CD4-positive, CD25-positive, alpha-beta regulatory T cell (primary cell): ENCODE measurements around the gene PKNOX2. TPM values are rescaled to one million over a fixed set of nuclear protein-coding genes. Genes with fewer than 3 reads are reported as not detected.

Experiments
- ATAC-seq, 2 donors: fragments of 150-1000 bp; cut with Tn5 transposase; one replicate each; pipeline ENCODE4 v1.10.0; 2021; ENCODE audit warnings: low read depth in 2 of 2, moderate number of reproducible peaks in 2 of 2, moderate library complexity in 1 of 2
- DNase-seq, 3 donors: peaks; one replicate each; pipeline versions ENCODE4 v3.0.0 to v3.0.0-alpha.2; 2012 to 2022; ENCODE audit warnings: mixed read lengths in 1 of 3
- H3K27ac ChIP-seq: one replicate; pipeline ENCODE4 v1.7.0; 2013; ENCODE audit warnings: mild to moderate bottlenecking, low read length; ENCODE audit not compliant: insufficient read depth, poor library complexity, severe bottlenecking
- H3K27me3 ChIP-seq: one replicate; pipeline ENCODE4 v1.7.0; 2013; ENCODE audit warnings: low read length; ENCODE audit not compliant: control insufficient read depth, insufficient read depth
- H3K36me3 ChIP-seq: one replicate; pipeline ENCODE4 v1.7.0; 2013; ENCODE audit warnings: mild to moderate bottlenecking, low read length, moderate library complexity; ENCODE audit not compliant: control insufficient read depth, insufficient read depth
- H3K4me1 ChIP-seq: 2 replicates; pipeline ENCODE4 v1.7.0; 2013; ENCODE audit warnings: mild to moderate bottlenecking, low read length; ENCODE audit not compliant: insufficient read depth, control insufficient read depth, poor library complexity, severe bottlenecking
- H3K4me3 ChIP-seq: one replicate; pipeline ENCODE4 v1.7.0; 2013; ENCODE audit warnings: low read depth, mild to moderate bottlenecking, low read length, moderate library complexity
- H3K9me3 ChIP-seq, 2 experiments: 1 replicate in 1 of 2; 2 replicates in 1 of 2; pipeline ENCODE4 v1.7.0; 2013; ENCODE audit warnings: low read length in 2 of 2, mild to moderate bottlenecking in 1 of 2, moderate library complexity in 1 of 2; ENCODE audit not compliant: control insufficient read depth in 2 of 2
- H3K27ac Mint-ChIP-seq, 3 donors: one replicate each; pipeline ENCODE4 v1.8.0; 2020 to 2022; ENCODE audit warnings: mild to moderate bottlenecking in 3 of 3, mixed read lengths in 3 of 3, moderate library complexity in 2 of 3
- H3K27me3 Mint-ChIP-seq: one replicate; pipeline ENCODE4 v1.8.0; 2022; ENCODE audit warnings: mild to moderate bottlenecking, mixed read lengths
- H3K36me3 Mint-ChIP-seq: one replicate; pipeline ENCODE4 v1.8.0; 2020; ENCODE audit warnings: mixed read lengths
- H3K4me1 Mint-ChIP-seq, 4 donors: one replicate each; pipeline ENCODE4 v1.8.0; 2020 to 2022; ENCODE audit warnings: mixed read lengths in 4 of 4, mild to moderate bottlenecking in 1 of 4
- H3K4me3 Mint-ChIP-seq, 4 donors: one replicate each; pipeline ENCODE4 v1.8.0; 2020 to 2022; ENCODE audit warnings: mild to moderate bottlenecking in 4 of 4, mixed read lengths in 4 of 4, moderate library complexity in 3 of 4
- H3K9me3 Mint-ChIP-seq, 7 donors: one replicate each; pipeline ENCODE4 v1.8.0; 2020 to 2022; ENCODE audit warnings: mixed read lengths in 7 of 7, mild to moderate bottlenecking in 3 of 7, moderate library complexity in 2 of 7
- polyA plus RNA-seq, 4 donors: library from polyadenylated mRNA; unstranded; fragments of 300-500 nt; fragmentation: Illumina TruSeq; gene quantifications; one replicate each; pipeline ENCODE4 v1.2.3, GENCODE V29; 2021
- total RNA-seq: library from RNA; stranded (reverse); gene quantifications from one replicate; pipeline ENCODE4 v1.2.3, GENCODE V29; 2022

The PKNOX2 gene
- not detected for total RNA-seq
- polyA plus RNA-seq, result not detected

GRCh38 chr11:125164422-125165110, at the start of gene PKNOX2:
Gene PKNOX2, plus strand, starts transcription at chr11:125164751. Its CDS starts 186,555 bp downstream, at chr11:125351306.
- Mint-ChIP-seq H3K36me3 (no peaks in the 10 kb centered on the region), H3K4me1 (peaks cover 0 to 21% (median 12%) of the 10 kb centered on the region in 4 donors), H3K27me3 (peaks cover 87% of the 10 kb centered on the region), H3K4me3 (peak within 1 kb of the TSS; percentile 88 to 96 (median 92)), H3K27ac (no peak within 1 kb of the TSS), H3K9me3 (peaks cover 0 to 5% (median 0%) of the 10 kb centered on the region in 7 donors)
- H3K27ac ChIP-seq, result no peak within 1 kb of the TSS
- ATAC-seq (peak; percentile 55 to 87), DNase-seq (peak; percentile 26 to 50 (median 46))
- H3K27me3 ChIP-seq, result peaks cover 37% of the 10 kb centered on the region
- H3K4me3 ChIP-seq, result no peak within 1 kb of the TSS
- no peaks in the 10 kb centered on the region for H3K36me3 ChIP-seq
- no peaks in the 10 kb centered on the region for H3K9me3 ChIP-seq
- peaks cover 22% of the 10 kb centered on the region for H3K4me1 ChIP-seq

GRCh38 chr11:125117429-125117828, 47.1 kb upstream of the PKNOX2 start:
- peaks cover 58% of the 10 kb centered on the region for H3K27me3 Mint-ChIP-seq
- Histone ChIP-seq H3K36me3 (no peaks in the 10 kb centered on the region), H3K9me3 (no peaks in the 10 kb centered on the region), H3K4me3 (no peak overlapping the region), H3K27ac (no peak overlapping the region), H3K27me3 (peaks cover 27% of the 10 kb centered on the region), H3K4me1 (no peaks in the 10 kb centered on the region)
- no peak overlapping the region for H3K4me3 Mint-ChIP-seq
- peaks cover 0 to 3% (median 0%) of the 10 kb centered on the region in 7 donors for H3K9me3 Mint-ChIP-seq
- H3K36me3 Mint-ChIP-seq, result no peaks in the 10 kb centered on the region
- DNase-seq, result no peak
- H3K27ac Mint-ChIP-seq, result no peak overlapping the region
- no peak for ATAC-seq
- peaks cover 0 to 4% (median 0%) of the 10 kb centered on the region in 4 donors for H3K4me1 Mint-ChIP-seq

- no peaks in the 10 kb centered on the region for H3K4me1 Mint-ChIP-seq
- Histone ChIP-seq H3K4me3 (no peak overlapping the region), H3K36me3 (no peaks in the 10 kb centered on the region), H3K4me1 (no peaks in the 10 kb centered on the region), H3K27me3 (peaks cover 31% of the 10 kb centered on the region), H3K9me3 (no peaks in the 10 kb centered on the region), H3K27ac (no peak overlapping the region)
- no peak overlapping the region for H3K27ac Mint-ChIP-seq
- no peak for DNase-seq
- no peaks in the 10 kb centered on the region for H3K36me3 Mint-ChIP-seq
- no peak for ATAC-seq
- H3K4me3 Mint-ChIP-seq, result no peak overlapping the region
- H3K27me3 Mint-ChIP-seq, result peaks cover 76% of the 10 kb centered on the region
- H3K9me3 Mint-ChIP-seq, result peaks cover 0 to 11% (median 0%) of the 10 kb centered on the region in 7 donors
Measured at GRCh38 chr11:125123194-125123946, 41.2 kb upstream of the PKNOX2 start.

GRCh38 chr11:125123947-125124617, 40.5 kb upstream of the PKNOX2 start:
- Mint-ChIP-seq H3K27me3 (peaks cover 74% of the 10 kb centered on the region), H3K36me3 (no peaks in the 10 kb centered on the region), H3K4me1 (no peaks in the 10 kb centered on the region), H3K27ac (no peak overlapping the region), H3K9me3 (peaks cover 0 to 14% (median 0%) of the 10 kb centered on the region in 7 donors), H3K4me3 (peak overlapping the region in 1 of 4 donors; percentile 11)
- Histone ChIP-seq H3K4me1 (no peaks in the 10 kb centered on the region), H3K4me3 (no peak overlapping the region), H3K27me3 (peaks cover 26% of the 10 kb centered on the region), H3K27ac (no peak overlapping the region), H3K9me3 (no peaks in the 10 kb centered on the region), H3K36me3 (no peaks in the 10 kb centered on the region)
- peak in 2 of 3 donors; percentile 31 to 55 for DNase-seq
- no peak for ATAC-seq

GRCh38 chr11:125124618-125124992, 39.9 kb upstream of the PKNOX2 start:
- Histone ChIP-seq H3K4me1 (no peaks in the 10 kb centered on the region), H3K27ac (no peak overlapping the region), H3K27me3 (peaks cover 26% of the 10 kb centered on the region), H3K36me3 (no peaks in the 10 kb centered on the region), H3K9me3 (no peaks in the 10 kb centered on the region), H3K4me3 (no peak overlapping the region)
- DNase-seq (no peak), ATAC-seq (no peak)
- H3K27me3 Mint-ChIP-seq, result peaks cover 72% of the 10 kb centered on the region
- peaks cover 0 to 15% (median 0%) of the 10 kb centered on the region in 7 donors for H3K9me3 Mint-ChIP-seq
- no peak overlapping the region for H3K4me3 Mint-ChIP-seq
- H3K4me1 Mint-ChIP-seq, result no peaks in the 10 kb centered on the region
- H3K36me3 Mint-ChIP-seq, result no peaks in the 10 kb centered on the region
- H3K27ac Mint-ChIP-seq, result no peak overlapping the region

- peaks cover 0 to 10% (median 0%) of the 10 kb centered on the region in 7 donors for H3K9me3 Mint-ChIP-seq
- H3K4me3 ChIP-seq, result no peak overlapping the region
Measured at GRCh38 chr11:125128450-125128849, 36.1 kb upstream of the PKNOX2 start.

GRCh38 chr11:125129316-125129993, 35.1 kb upstream of the PKNOX2 start:
- H3K4me1 Mint-ChIP-seq, result no peaks in the 10 kb centered on the region
- Histone ChIP-seq H3K4me1 (no peaks in the 10 kb centered on the region), H3K9me3 (no peaks in the 10 kb centered on the region), H3K36me3 (no peaks in the 10 kb centered on the region), H3K27ac (no peak overlapping the region), H3K4me3 (no peak overlapping the region), H3K27me3 (peaks cover 20% of the 10 kb centered on the region)
- no peaks in the 10 kb centered on the region for H3K36me3 Mint-ChIP-seq
- DNase-seq (no peak), ATAC-seq (no peak)
- no peak overlapping the region for H3K27ac Mint-ChIP-seq
- H3K4me3 Mint-ChIP-seq, result no peak overlapping the region
- H3K27me3 Mint-ChIP-seq, result peaks cover 44% of the 10 kb centered on the region
- H3K9me3 Mint-ChIP-seq, result peaks cover 0 to 4% (median 0%) of the 10 kb centered on the region in 7 donors

More at GRCh38 chr11:125128450-125128849, 36.1 kb upstream of the PKNOX2 start:
- Mint-ChIP-seq H3K27me3 (peaks cover 48% of the 10 kb centered on the region), H3K4me3 (no peak overlapping the region), H3K36me3 (no peaks in the 10 kb centered on the region), H3K27ac (no peak overlapping the region), H3K4me1 (no peaks in the 10 kb centered on the region)
- H3K9me3 ChIP-seq, result no peaks in the 10 kb centered on the region
- H3K27ac ChIP-seq, result no peak overlapping the region
- no peak for ATAC-seq
- H3K36me3 ChIP-seq, result no peaks in the 10 kb centered on the region
- peaks cover 16% of the 10 kb centered on the region for H3K27me3 ChIP-seq
- DNase-seq, result no peak
- no peaks in the 10 kb centered on the region for H3K4me1 ChIP-seq
